Esophagus muscularis mucosa (tissue), 4 donors: ENCODE measurements around the gene PRPF40A.

Experiments
- CTCF ChIP-seq, 3 experiments: fragments of 200-600 bp in 2 of 3; fragments of 450-650 bp in 1 of 3; sonication (generic) in 2 of 3; IDR thresholded peaks; one replicate each; pipeline ENCODE4 v1.5.1; 2017 to 2019; ENCODE audit warnings: antibody characterized with exemption in 3 of 3, mild to moderate bottlenecking in 2 of 3, moderate library complexity in 1 of 3
- EP300 ChIP-seq: sonication (generic); formaldehyde crosslinking; IDR thresholded peaks from one replicate; pipeline ENCODE4 v1.6.1; 2017; ENCODE audit warnings: antibody characterized with exemption
- POLR2A ChIP-seq: fragments of 450-650 bp; IDR thresholded peaks from one replicate; pipeline ENCODE4 v1.6.1; 2017; ENCODE audit warnings: antibody characterized with exemption, moderate library complexity, mild to moderate bottlenecking, low read depth

- TF ChIP-seq POLR2A (no peak), CTCF (IDR thresholded peaks at IDR 0.05) (no peak), EP300 (no peak)
Observed at GRCh38 chr2:152674334-152674733, 42.9 kb downstream of the PRPF40A start.
